ENCODE data around the gene CCDC88C. TPM values are rescaled to one million over a fixed set of nuclear protein-coding genes. Genes with fewer than 3 reads are reported as not detected.

The CCDC88C gene
- total RNA-seq, 1 experiment from 2014 or later = 19.7 TPM

DNA sequence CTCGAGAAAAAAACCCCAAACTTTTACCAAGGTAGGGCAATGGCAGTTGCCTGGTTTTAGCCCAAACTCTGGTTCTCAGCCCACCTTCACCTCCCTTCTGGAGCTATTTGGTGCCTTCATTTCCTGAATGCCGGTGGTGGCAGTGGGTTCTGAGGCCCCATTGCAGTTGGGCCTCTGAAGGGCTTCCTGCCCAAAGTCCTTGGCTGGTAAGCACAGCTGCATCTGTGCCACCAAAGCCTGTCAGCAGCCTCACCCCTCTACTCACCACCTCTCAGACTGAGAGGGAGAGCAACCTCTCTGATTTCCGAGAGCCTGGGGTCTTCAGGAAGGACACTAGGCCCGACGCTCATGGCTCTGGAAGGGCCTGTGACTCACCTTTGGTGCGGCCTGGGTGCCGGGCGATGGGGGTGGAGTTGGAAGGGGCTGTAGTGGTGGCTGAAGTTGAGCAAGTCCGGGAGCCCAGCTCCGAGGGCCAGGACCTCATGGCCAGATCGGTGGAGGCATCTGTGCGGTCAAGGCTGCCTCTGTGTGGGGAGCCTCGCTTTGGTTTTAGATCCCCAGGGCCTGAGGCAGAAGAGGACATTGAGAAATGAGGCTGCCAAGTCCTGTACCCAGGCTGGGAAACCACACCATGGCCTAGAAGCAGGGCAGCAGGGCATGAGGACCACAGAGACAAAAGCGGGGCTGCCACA, 134.5 kb downstream of the CCDC88C start:
- BruUV-seq (replicated peaks) = no TSS peak
- Histone ChIP-seq H4K20me1 (ENCODE audit: low read length) (no peaks in the 10 kb centered on the region), H3K27me3 (ENCODE audit: low read length) (no peaks in the 10 kb centered on the region), H3K4me2 (ENCODE audit: low read length) (peak overlapping the region; percentile 65), H3K9me3 (ENCODE audit: low read length) (no peaks in the 10 kb centered on the region), H3K9ac (ENCODE audit: low read length) (no peak overlapping the region), H3K9me2 (replicated peaks; ENCODE audit: low read length) (no peaks in the 10 kb centered on the region), H3K79me2 (ENCODE audit: low read length) (no peaks in the 10 kb centered on the region), H3F3A (ENCODE audit: low read length, unreplicated experiment) (no peaks in the 10 kb centered on the region), H3K27ac (ENCODE audit: low read length) (peak overlapping the region; percentile 34), H3K4me1 (ENCODE audit: insufficient read depth, low read length) (peaks cover 37% of the 10 kb centered on the region), H3K36me3 (ENCODE audit: low read depth, low read length) (peaks cover 7% of the 10 kb centered on the region), H2AFZ (ENCODE audit: low read length) (no peak overlapping the region), H3K4me3 (ENCODE audit: low read length) (no peak overlapping the region)
- POLR2A ChIA-PET (ENCODE audit: unreplicated experiment) = no interaction called here
- no peak for TF ChIP-seq EZH2 (IDR thresholded peaks at IDR 0.05; ENCODE audit: low read length, unreplicated experiment)
- intact Hi-C loops (cut with micrococcal nuclease) = loop anchor here (10.0 kb wide), 1 partner anchor 58 kb away; no protein-coding TSS in a partner anchor
- CTCF ChIA-PET = no interaction called here
- ATAC-seq (no peak), DNase-seq (no peak)

DNA sequence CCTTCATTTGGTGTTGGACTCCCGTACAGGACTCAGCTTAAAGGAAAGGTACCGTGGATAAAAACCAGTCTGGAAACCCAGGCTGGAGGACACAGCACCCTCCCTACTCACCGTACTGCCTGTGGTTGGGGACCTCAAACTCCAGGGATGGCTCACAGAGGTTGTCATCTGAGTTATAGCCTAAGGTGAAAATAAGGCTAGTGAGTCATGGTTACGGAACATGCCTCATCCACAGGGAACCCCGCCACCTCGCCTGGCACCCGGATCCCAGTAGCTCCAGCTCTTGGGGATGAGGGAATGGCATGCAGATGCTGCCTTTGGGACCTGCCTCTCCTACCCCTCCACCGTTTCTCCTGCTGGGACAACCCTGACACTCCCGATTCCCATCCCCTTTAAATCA, 136.3 kb downstream of the CCDC88C start:
- Histone ChIP-seq H3K36me3 (ENCODE audit: low read depth, low read length) (peaks cover 13% of the 10 kb centered on the region), H3F3A (ENCODE audit: low read length, unreplicated experiment) (no peaks in the 10 kb centered on the region), H4K20me1 (ENCODE audit: low read length) (no peaks in the 10 kb centered on the region), H3K4me1 (ENCODE audit: insufficient read depth, low read length) (peaks cover 37% of the 10 kb centered on the region), H3K4me3 (ENCODE audit: low read length) (no peak overlapping the region), H3K9me2 (replicated peaks; ENCODE audit: low read length) (no peaks in the 10 kb centered on the region), H2AFZ (ENCODE audit: low read length) (no peak overlapping the region), H3K27ac (ENCODE audit: low read length) (peak overlapping the region; percentile 31), H3K27me3 (ENCODE audit: low read length) (no peaks in the 10 kb centered on the region), H3K4me2 (ENCODE audit: low read length) (peak overlapping the region; percentile 63), H3K9ac (ENCODE audit: low read length) (no peak overlapping the region), H3K9me3 (ENCODE audit: low read length) (no peaks in the 10 kb centered on the region), H3K79me2 (ENCODE audit: low read length) (no peaks in the 10 kb centered on the region)
- DNase-seq = peak; percentile 91
- ChIA-PET POLR2A (ENCODE audit: unreplicated experiment) (no interaction called here), CTCF (interaction anchor here (0.8 kb wide), 1 partner anchor 104 kb away, joined by 5 read pairs; no protein-coding TSS in a partner anchor)
- BruUV-seq (replicated peaks) = no TSS peak
- TF ChIP-seq EZH2 (IDR thresholded peaks at IDR 0.05; ENCODE audit: low read length, unreplicated experiment) (no peak), EZH2phosphoT487 (IDR thresholded peaks at IDR 0.05; ENCODE audit: borderline replicate concordance, low read length) (no peak)
- TF ChIP-seq, protein P1, sequence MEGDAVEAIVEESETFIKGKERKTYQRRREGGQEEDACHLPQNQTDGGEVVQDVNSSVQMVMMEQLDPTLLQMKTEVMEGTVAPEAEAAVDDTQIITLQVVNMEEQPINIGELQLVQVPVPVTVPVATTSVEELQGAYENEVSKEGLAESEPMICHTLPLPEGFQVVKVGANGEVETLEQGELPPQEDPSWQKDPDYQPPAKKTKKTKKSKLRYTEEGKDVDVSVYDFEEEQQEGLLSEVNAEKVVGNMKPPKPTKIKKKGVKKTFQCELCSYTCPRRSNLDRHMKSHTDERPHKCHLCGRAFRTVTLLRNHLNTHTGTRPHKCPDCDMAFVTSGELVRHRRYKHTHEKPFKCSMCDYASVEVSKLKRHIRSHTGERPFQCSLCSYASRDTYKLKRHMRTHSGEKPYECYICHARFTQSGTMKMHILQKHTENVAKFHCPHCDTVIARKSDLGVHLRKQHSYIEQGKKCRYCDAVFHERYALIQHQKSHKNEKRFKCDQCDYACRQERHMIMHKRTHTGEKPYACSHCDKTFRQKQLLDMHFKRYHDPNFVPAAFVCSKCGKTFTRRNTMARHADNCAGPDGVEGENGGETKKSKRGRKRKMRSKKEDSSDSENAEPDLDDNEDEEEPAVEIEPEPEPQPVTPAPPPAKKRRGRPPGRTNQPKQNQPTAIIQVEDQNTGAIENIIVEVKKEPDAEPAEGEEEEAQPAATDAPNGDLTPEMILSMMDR (conservative IDR thresholded peaks at IDR 0.05; ENCODE audit: low read depth, low read length) = no peak
- ATAC-seq = peak; percentile 91
- intact Hi-C loops (cut with micrococcal nuclease) = loop anchor here (10.0 kb wide), 1 partner anchor 57 kb away; no protein-coding TSS in a partner anchor

DNA sequence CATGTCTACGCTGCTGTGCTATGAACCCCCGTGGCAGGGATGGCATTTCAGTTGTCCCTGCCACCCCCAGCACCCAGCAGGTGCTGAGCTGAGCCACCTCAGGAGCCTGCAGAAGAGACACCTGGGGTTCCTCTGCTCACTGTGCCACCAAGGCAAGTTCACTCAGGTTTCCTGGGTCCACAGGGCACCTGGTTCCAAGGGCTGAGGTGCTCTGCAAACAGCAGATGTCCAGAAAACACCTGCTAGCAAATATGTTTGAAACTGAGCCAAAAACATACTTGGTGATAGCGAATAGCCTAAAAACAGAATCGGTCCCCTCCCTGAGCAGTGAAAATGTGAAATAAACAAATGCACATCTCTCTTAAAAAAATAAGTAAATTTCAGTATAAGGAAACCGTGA, 137.5 kb downstream of the CCDC88C start:
- Histone ChIP-seq H3K36me3 (ENCODE audit: low read depth, low read length) (peaks cover 11% of the 10 kb centered on the region), H3K27ac (ENCODE audit: low read length) (no peak overlapping the region), H3K9ac (ENCODE audit: low read length) (no peak overlapping the region), H4K20me1 (ENCODE audit: low read length) (no peaks in the 10 kb centered on the region), H3K4me1 (ENCODE audit: insufficient read depth, low read length) (peaks cover 37% of the 10 kb centered on the region), H3K4me2 (ENCODE audit: low read length) (no peak overlapping the region), H3K4me3 (ENCODE audit: low read length) (no peak overlapping the region), H2AFZ (ENCODE audit: low read length) (no peak overlapping the region), H3K9me3 (ENCODE audit: low read length) (no peaks in the 10 kb centered on the region), H3K27me3 (ENCODE audit: low read length) (no peaks in the 10 kb centered on the region), H3K9me2 (replicated peaks; ENCODE audit: low read length) (no peaks in the 10 kb centered on the region), H3K79me2 (ENCODE audit: low read length) (no peaks in the 10 kb centered on the region), H3F3A (ENCODE audit: low read length, unreplicated experiment) (no peaks in the 10 kb centered on the region)
- POLR2A ChIA-PET (ENCODE audit: unreplicated experiment) = no interaction called here
- BruUV-seq (replicated peaks) = no TSS peak
- CTCF ChIA-PET = no interaction called here
- TF ChIP-seq EZH2phosphoT487 (IDR thresholded peaks at IDR 0.05; ENCODE audit: borderline replicate concordance, low read length) (no peak), EZH2 (IDR thresholded peaks at IDR 0.05; ENCODE audit: low read length, unreplicated experiment) (no peak)
- TF ChIP-seq, protein P1 (conservative IDR thresholded peaks at IDR 0.05; ENCODE audit: low read depth, low read length) = no peak
- intact Hi-C loops (cut with micrococcal nuclease) = loop anchor here (10.0 kb wide), 1 partner anchor 55 kb away; no protein-coding TSS in a partner anchor
- DNase-seq = no peak
- ATAC-seq = no peak

Measured in PC-3 (cell line).